H1 (cell line): ENCODE data around the gene STK11. TPM values are rescaled to one million over a fixed set of nuclear protein-coding genes. Genes with fewer than 3 reads are reported as not detected.
A peak's percentile ranks its signal among the peaks of the same experiment; 100 is the strongest.

ENCODE experiments used
- BCL11A ChIP-seq, 2 experiments: IDR thresholded peaks; one replicate each; pipeline ENCODE4 v1.6.1; 2011; ENCODE audit warnings: low read depth in 2 of 2, low read length in 2 of 2, mild to moderate bottlenecking in 2 of 2
- CHD2 ChIP-seq: IDR thresholded peaks from 2 replicates; pipeline ENCODE4 v1.6.1; 2012; ENCODE audit warnings: low read length, improper control_type of control experiment
- CTBP2 ChIP-seq: IDR thresholded peaks from 2 replicates; pipeline ENCODE4 v1.7.0; 2011; ENCODE audit warnings: borderline replicate concordance, mild to moderate bottlenecking, moderate library complexity, mixed read lengths, low read length; ENCODE audit not compliant: insufficient read depth, insufficient read length
- GABPA ChIP-seq: IDR thresholded peaks from 2 replicates; pipeline ENCODE4 v1.6.1; 2011; ENCODE audit warnings: mild to moderate bottlenecking, low read length, moderate library complexity, borderline replicate concordance; ENCODE audit not compliant: insufficient read depth
- GTF2F1 ChIP-seq: IDR thresholded peaks from 2 replicates; pipeline ENCODE4 v1.6.1; 2012; ENCODE audit warnings: low read depth, low read length, improper control_type of control experiment, borderline replicate concordance
- HDAC6 ChIP-seq: IDR thresholded peaks from one replicate; pipeline ENCODE4 v1.7.1; 2012; ENCODE audit warnings: low read depth, mild to moderate bottlenecking, inconsistent platforms, low read length, moderate library complexity
- JUND ChIP-seq: IDR thresholded peaks from 2 replicates; pipeline ENCODE4 v1.6.1; 2011; ENCODE audit warnings: mild to moderate bottlenecking, improper control_type of control experiment, low read length
- KDM4A ChIP-seq: IDR thresholded peaks from one replicate; pipeline ENCODE4 v1.7.1; 2012; ENCODE audit warnings: low read depth, mild to moderate bottlenecking, moderate library complexity, low read length, inconsistent platforms; ENCODE audit not compliant: severe bottlenecking
- KDM5A ChIP-seq: fragments of 200-600 bp; IDR thresholded peaks from 2 replicates; pipeline ENCODE4 v1.7.1; 2012; ENCODE audit warnings: mild to moderate bottlenecking, low read length, inconsistent platforms, mixed read lengths
- NRF1 ChIP-seq: IDR thresholded peaks from 2 replicates; pipeline ENCODE4 v1.6.1; 2011; ENCODE audit warnings: mild to moderate bottlenecking, low read depth, low read length, improper control_type of control experiment
- PHF8 ChIP-seq: fragments of 200-600 bp; sonication (generic); conservative IDR thresholded peaks from 2 replicates; pipeline ENCODE4 v1.7.1; 2012; ENCODE audit warnings: low read depth, mild to moderate bottlenecking, inconsistent platforms, low read length, moderate library complexity
- POLR2AphosphoS5 ChIP-seq: IDR thresholded peaks from 2 replicates; pipeline ENCODE4 v1.6.1; 2011; ENCODE audit warnings: low read depth, low read length
- POU5F1 ChIP-seq: IDR thresholded peaks from 2 replicates; pipeline ENCODE4 v1.6.1; 2011; ENCODE audit warnings: low read depth, mild to moderate bottlenecking, low read length, moderate library complexity
- RAD21 ChIP-seq, 2 experiments: IDR thresholded peaks in 1 of 2; conservative IDR thresholded peaks in 1 of 2; 2 replicates each; pipeline ENCODE4 v1.6.1; 2011; ENCODE audit warnings: low read depth in 2 of 2, low read length in 2 of 2, improper control_type of control experiment in 1 of 2, inconsistent platforms in 1 of 2, mild to moderate bottlenecking in 1 of 2, moderate library complexity in 1 of 2
- SIRT6 ChIP-seq: IDR thresholded peaks from one replicate; pipeline ENCODE4 v1.7.1; 2012; ENCODE audit warnings: low read length, inconsistent platforms
- SIX5 ChIP-seq: IDR thresholded peaks from 2 replicates; pipeline ENCODE4 v1.6.1; 2011; ENCODE audit warnings: mild to moderate bottlenecking, low read depth, low read length
- SP1 ChIP-seq: IDR thresholded peaks from 2 replicates; pipeline ENCODE4 v1.6.1; 2011; ENCODE audit warnings: low read depth, low read length
- SP2 ChIP-seq: IDR thresholded peaks from 2 replicates; pipeline ENCODE4 v1.6.1; 2012; ENCODE audit warnings: mild to moderate bottlenecking, low read length, inconsistent platforms
- TAF1 ChIP-seq: IDR thresholded peaks from 2 replicates; pipeline ENCODE4 v1.6.1; 2011; ENCODE audit warnings: mild to moderate bottlenecking, low read depth, low read length
- ZNF274 ChIP-seq: IDR thresholded peaks from 2 replicates; pipeline ENCODE4 v1.7.0; 2012; ENCODE audit warnings: low read length, borderline replicate concordance; ENCODE audit errors: extremely low read depth
- polyA plus RNA-seq, 7 experiments: library from polyadenylated mRNA; depleted of rRNA in 3 of 7; stranded (reverse) in 5 of 7; unstranded in 2 of 7; fragments of >200 nt in 5 of 7; fragments of 200-250 nt in 2 of 7; gene quantifications; 1 replicate in 5 of 7; 2 replicates in 1 of 7; 4 replicates in 1 of 7; pipeline versions ENCODE4 v1.2.1 to v1.2.3, GENCODE V29; 2011 to 2013; ENCODE audit warnings: missing spikeins in 2 of 7, mixed read lengths in 2 of 7
- total RNA-seq: library from RNA; stranded (reverse); fragmentation: NEBNext Ultra II Directional; extraction: Animal tissue kit (Norgen Biotek cat#: 25700); gene quantifications from 2 replicates; pipeline ENCODE4 v1.2.1, GENCODE V29; 2021
- TF ChIP-seq, protein P1 (sequence below), 3 experiments: IDR thresholded peaks; 1 replicate in 2 of 3; 2 replicates in 1 of 3; pipeline versions ENCODE4 v1.5.1 to v1.6.1; 2011; ENCODE audit warnings: low read length in 3 of 3, mild to moderate bottlenecking in 3 of 3, inconsistent platforms in 2 of 3, low read depth in 1 of 3, moderate library complexity in 1 of 3; ENCODE audit not compliant: insufficient read depth in 1 of 3; ENCODE audit errors: control extremely low read depth in 1 of 3
- TF ChIP-seq, protein P2 (sequence below): IDR thresholded peaks from 2 replicates; pipeline ENCODE4 v1.6.1; 2011; ENCODE audit warnings: low read depth, mild to moderate bottlenecking, low read length; ENCODE audit not compliant: insufficient read depth

STK11 gene
- total and polyA plus RNA-seq, 2 of the 8 experiments (the other 6 are each of a cell fraction or from before 2014, with no cell fraction given) = 45.3 to 70.7 TPM

DNA sequence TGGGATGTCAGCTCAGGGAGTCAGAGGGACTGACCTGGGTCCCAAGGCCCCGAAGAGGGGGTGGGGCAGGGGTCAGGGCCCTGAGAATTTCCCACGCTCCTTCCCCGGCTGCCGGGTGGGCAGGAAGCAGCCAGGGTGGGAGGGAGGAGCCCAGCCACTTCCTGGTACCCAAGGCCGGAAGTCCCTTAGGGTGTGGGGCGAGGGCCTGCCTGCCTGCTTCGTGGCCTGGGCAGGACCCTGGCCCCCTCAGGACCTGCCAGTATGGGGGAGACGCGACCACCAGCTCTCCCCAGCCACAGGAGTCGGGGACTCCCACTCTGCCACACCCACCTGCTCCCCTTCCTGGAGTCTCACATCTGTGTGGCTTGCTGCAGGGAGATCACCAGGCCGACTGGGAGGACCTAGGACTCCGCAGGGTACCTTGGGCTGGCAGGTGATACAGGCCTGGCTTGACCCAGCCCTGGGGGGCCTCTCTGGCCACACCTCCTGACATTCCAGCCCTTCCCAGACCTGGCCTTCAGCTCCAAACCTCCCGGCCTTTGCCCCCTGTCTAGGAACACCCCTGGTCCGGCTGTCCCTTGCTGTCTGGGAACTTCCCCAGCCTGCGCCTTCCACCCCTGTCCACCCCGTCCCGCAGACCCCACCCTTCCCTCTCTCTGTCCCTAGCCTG, 53.8 kb downstream of the STK11 start (continued):
- no peak for TF ChIP-seq BCL11A (IDR thresholded peaks at IDR 0.05; ENCODE audit: low read depth in 2 of 2, low read length in 2 of 2)
- no peak; the same call in 1 of the 2 replicates for TF ChIP-seq TAF1
- no peak for TF ChIP-seq NRF1
- TF ChIP-seq POU5F1 = no peak
- no peak for TF ChIP-seq KDM4A
- TF ChIP-seq SIX5 = no peak
- TF ChIP-seq, protein P1, sequence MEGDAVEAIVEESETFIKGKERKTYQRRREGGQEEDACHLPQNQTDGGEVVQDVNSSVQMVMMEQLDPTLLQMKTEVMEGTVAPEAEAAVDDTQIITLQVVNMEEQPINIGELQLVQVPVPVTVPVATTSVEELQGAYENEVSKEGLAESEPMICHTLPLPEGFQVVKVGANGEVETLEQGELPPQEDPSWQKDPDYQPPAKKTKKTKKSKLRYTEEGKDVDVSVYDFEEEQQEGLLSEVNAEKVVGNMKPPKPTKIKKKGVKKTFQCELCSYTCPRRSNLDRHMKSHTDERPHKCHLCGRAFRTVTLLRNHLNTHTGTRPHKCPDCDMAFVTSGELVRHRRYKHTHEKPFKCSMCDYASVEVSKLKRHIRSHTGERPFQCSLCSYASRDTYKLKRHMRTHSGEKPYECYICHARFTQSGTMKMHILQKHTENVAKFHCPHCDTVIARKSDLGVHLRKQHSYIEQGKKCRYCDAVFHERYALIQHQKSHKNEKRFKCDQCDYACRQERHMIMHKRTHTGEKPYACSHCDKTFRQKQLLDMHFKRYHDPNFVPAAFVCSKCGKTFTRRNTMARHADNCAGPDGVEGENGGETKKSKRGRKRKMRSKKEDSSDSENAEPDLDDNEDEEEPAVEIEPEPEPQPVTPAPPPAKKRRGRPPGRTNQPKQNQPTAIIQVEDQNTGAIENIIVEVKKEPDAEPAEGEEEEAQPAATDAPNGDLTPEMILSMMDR (IDR thresholded peaks at IDR 0.05; ENCODE audit: control extremely low read depth in 1 of 3, insufficient read depth in 1 of 3, low read depth in 1 of 3, low read length in 3 of 3) = no peak
- peak; percentile 98 for TF ChIP-seq POLR2AphosphoS5
- no peak for TF ChIP-seq RAD21 (IDR thresholded peaks at IDR 0.05 in 1 of 2, conservative IDR thresholded peaks at IDR 0.05 in 1 of 2; ENCODE audit: low read depth in 2 of 2, low read length in 2 of 2)
- 0 out of 2 replicates have a peak, but pooled peaks have one; percentile 35 for TF ChIP-seq CHD2
- TF ChIP-seq JUND = no peak
- no peak for TF ChIP-seq KDM5A
- no peak for TF ChIP-seq HDAC6
- TF ChIP-seq CTBP2 = no peak
- TF ChIP-seq SP2 = no peak
- TF ChIP-seq, protein P2, sequence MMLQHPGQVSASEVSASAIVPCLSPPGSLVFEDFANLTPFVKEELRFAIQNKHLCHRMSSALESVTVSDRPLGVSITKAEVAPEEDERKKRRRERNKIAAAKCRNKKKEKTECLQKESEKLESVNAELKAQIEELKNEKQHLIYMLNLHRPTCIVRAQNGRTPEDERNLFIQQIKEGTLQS = no peak
- no peak for TF ChIP-seq PHF8
- TF ChIP-seq SIRT6 = peak; percentile 25
- TF ChIP-seq ZNF274 = no peak
- no peak for TF ChIP-seq GTF2F1
- TF ChIP-seq GABPA = 0 out of 2 replicates have a peak, but pooled peaks have one; percentile 56
- TF ChIP-seq SP1 = no peak
